ENCODE measurements around the gene OTOP1.

DNA sequence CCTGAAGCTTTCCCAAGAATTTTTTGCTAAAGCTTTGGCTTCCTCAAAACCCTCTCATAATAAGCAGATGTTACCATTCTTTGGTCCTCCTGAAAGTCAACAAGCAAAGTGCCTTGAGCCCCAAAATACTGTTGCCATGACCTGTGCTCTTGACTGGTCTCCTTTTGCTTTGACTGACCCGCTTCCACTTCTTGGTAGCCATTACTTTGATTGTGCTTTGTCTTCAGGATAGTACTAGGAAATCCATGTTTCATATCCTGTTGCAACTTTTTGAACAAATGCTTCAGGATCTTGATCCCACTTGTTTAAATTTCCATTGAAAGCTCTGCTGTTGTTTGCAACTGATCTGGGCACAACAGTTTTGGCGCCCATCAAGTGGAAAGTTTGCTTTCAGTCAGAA, 6.9 kb upstream of the OTOP1 start:
- TF ChIP-seq, protein P1, sequence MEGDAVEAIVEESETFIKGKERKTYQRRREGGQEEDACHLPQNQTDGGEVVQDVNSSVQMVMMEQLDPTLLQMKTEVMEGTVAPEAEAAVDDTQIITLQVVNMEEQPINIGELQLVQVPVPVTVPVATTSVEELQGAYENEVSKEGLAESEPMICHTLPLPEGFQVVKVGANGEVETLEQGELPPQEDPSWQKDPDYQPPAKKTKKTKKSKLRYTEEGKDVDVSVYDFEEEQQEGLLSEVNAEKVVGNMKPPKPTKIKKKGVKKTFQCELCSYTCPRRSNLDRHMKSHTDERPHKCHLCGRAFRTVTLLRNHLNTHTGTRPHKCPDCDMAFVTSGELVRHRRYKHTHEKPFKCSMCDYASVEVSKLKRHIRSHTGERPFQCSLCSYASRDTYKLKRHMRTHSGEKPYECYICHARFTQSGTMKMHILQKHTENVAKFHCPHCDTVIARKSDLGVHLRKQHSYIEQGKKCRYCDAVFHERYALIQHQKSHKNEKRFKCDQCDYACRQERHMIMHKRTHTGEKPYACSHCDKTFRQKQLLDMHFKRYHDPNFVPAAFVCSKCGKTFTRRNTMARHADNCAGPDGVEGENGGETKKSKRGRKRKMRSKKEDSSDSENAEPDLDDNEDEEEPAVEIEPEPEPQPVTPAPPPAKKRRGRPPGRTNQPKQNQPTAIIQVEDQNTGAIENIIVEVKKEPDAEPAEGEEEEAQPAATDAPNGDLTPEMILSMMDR (IDR thresholded peaks at IDR 0.05; ENCODE audit: poor library complexity, severe bottlenecking): no peak
- TF ChIP-seq TAF1 (IDR thresholded peaks at IDR 0.05; ENCODE audit: low read depth): no peak

Data from neural cell (in vitro differentiated cells).